HG02981 (cell line): ENCODE results near the gene TBC1D22A.

Experiments
- ATAC-seq: cut with Tn5 transposase; IDR thresholded peaks from one replicate; pipeline ENCODE4 v1.9.1; 2021; ENCODE audit warnings: mild to moderate bottlenecking, moderate library complexity; ENCODE audit not compliant: unreplicated experiment

The TBC1D22A gene

DNA sequence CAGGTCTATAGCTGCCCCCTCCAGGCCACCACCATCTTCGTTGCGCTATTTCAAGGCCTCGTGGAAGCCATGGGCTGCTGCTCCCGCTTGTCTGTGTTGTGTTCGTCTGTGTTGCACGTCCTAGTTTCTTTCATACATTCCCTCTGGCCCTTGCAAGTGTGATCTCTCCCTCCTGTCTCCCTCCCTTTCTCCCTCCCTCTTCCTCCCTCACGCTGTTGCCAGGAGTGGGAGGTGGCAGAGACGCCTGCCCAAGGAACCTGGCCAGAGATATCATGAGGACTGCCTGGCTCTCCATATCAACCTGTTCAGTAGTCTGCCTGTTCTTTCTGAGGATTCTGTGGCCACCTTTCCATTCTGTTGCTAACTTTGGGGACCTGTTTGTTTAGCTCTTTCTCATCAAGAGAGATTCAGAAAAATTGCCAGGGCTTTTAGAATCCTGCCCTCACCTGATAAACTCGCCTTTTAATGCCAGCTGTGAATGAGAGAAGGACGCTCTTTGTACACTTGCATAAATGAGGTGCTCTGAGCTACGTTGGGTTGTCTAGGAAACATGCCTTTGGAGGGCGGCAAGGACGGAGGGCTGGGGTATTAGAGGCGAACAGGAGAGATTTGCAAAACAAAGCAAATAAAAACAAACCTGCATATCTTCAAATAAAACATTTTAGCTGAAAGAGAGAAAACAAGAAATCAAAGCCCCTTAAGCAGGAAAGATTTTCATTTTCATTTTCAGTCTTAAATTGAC is 185.2 kb downstream of the TBC1D22A start:
- no peak for ATAC-seq

DNA sequence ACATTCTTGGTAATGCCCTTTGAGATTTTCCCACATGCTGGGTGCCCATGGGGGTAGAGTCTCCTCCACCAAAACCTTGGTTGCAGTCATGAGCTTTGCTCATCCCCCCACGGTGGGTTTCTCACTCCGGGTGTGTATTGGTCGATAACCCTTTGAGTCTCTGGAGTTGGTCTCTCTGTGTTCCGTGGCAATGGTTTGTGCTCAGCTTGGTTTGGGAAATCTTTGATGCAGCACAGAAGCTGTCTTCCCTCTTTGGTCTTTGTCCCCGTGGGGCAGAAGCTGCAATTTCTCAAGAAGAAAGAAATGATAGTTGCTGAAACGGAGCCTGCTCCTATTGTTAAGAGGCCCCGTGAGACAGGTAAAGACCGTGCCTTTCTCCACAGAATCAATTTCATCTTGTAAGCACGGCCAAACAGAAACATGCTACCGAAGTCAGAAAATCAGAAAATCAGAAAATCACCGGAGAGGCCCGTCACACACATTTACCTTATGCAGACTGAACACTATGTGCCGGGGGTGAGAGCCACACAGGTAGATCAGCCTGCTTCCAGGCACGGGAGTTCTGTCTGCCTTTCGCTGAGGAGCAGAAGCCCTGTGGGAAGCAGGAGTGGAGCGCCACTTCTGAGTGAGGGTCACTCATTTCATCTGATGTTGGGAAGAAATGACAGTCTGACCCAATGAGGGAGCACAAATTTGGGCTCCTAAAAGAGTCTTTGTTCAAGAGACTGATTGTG is 186.1 kb downstream of the TBC1D22A start:
- ATAC-seq: no peak

DNA sequence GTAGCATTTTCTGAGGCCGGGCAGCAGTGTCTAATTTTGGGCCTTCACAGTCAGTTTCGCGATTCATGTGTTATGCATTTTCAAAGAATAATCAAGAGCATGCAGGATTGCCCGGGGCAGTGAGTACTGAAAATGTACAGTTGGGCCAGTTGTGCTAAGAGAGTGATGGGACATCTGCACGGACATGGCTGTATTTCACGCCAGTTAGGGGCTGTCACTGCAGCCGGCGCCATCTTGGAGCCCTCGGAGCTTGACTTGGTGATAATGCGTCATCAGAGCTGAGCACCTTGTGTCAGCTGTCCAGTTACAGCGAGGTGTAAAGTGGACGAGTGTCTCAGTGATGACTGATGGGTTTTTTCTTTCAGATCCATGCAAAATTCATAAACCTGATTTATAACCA is 188.9 kb downstream of the TBC1D22A start:
- ATAC-seq: no peak

DNA sequence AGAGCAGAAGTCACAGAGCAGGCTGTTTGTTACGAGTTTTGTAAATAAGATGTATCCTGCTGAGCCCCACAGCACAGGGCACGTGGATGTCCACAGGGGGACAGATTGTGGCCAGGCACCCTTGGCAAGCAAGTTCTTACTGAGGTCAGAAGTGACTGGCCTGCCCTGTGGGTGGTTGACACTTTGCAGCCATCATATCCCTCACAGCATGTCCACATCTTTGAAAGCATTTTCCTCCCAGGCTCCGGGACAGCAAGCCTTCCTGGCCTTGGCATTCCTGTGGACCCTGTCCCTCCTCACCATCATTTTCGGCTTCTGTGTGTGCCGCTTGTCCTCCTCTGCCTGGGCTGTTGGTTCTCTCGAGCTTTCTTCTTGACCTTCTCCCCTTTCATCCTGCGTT is 189.5 kb downstream of the TBC1D22A start:
- no peak for ATAC-seq

DNA sequence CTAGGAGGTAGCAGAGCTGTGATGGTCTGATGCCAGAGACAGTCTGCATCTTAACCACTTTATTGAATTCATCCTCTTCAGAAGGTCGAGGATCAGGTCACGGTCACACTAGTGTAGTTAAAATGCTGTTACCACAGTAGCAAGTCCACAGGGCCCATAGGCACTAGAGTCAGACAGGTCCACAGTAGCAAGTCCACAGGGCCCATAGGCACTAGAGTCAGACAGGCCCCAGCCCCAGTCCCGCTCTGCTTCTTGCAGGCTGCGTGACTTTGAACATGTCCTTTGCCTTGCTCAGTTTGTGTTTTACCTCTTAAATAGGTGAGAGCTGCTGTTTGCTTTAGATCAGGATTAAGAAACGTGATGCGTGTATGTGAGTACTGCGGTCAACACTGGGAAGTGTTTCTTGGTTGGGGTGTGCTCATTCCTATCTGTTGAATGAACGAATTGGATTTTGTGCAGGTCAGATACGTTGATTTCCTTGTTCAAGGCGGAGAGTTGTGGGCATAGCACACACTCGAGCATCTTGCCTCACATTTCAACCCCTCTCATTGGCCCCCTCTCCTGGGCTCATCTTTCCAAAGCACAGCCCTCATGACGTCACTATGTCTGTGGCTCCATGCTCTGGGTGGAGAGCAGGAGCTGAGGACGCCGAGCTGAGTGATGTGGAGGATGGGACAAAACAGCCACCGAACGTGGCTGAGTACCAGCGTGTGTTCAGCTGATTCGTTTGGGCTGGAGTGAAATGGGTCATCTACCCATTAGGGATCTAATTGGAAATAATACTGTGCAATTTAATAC is 191.7 kb downstream of the TBC1D22A start:
- no peak for ATAC-seq

DNA sequence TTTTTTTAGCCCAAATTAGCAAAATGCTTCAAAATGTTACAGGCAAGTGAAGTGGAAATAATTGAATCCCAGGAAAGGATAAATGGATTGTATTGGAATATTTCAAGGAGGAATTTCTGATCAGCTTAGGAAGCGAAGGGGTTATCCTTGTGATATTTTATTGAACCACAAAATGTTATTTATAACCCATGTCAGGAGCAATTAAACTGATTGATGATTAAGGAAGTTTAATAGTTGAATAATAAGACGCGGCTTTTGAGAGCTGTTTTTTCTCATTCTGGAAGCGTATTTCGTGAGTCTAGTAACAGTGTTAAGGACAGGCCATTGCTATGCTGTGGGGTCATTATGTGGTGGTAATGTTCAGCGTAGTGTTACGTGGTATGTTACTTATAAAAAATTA is 192.3 kb downstream of the TBC1D22A start:
- no peak for ATAC-seq

DNA sequence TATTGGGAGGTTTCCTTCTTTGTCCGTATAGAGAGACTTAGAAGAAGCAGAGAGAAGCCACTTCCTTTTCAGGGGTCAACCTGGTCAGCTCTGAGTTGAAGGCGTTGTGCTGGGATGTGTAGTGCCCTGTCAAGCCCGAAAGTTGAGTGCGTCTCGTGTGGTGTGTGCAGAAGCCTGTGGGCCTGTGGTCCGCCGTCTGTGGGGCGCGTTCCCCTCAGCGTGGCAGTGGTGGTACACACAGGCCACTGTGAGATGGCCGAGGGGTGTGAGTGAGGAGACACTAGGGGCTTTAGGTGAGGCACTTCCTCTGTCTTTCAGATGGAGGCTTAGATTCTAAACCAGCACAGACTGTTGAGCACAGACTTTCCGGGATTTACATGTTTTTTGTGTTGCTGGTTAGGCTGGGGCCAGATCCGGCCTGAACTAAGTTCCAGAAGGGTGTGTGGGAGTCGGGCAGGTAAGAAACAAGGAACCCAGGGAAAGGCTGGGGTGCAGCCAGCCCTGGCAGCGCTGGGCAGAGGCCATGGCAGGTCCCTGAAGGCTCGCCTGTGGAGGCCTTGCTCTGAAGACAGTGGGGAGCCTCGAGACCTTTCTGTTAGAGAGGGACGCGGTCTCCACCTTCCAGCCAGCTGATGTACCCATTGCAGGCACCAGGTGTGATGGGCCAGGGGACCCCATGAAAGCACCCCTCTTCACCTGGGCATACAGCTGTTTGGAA is 194.2 kb downstream of the TBC1D22A start:
- ATAC-seq: no peak

DNA sequence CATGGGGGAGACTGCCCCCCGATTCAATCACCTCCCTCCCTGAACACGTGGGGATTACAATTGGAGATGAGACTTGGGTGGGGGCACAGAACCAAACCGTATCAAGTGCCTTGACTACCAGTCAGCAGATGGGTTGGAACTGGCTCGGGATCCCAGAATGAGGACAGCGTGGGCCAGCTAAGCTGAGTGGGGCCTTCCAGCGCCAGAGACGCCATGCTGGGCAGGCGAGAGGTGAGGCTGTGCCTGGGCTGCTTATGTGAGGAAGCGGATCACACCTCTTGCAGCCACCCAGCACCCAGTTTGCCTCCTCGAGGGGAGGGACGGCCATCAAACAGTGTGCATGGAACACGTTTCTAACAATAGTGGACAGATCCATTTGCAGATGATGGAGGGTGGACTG is 195.1 kb downstream of the TBC1D22A start:
- no peak for ATAC-seq

DNA sequence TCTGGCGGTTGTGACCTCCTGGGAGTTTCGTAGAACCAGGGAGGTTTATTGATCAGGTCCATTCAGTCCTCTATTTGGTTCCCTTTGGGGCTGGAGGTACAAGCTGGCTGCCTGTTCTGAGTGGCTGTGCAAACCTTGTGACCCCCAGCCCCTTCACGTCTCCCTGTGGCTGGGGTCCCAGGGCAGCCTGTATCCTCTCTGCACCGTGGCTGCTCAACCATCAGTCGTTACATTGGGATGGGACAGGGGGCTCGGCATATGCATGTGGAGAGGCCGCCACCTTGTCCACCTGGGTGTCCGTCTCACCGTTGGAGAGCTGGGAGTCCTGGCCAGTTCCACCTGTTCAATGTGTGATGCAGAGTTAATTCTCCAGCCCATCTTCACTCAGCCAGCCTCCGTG is 195.7 kb downstream of the TBC1D22A start:
- ATAC-seq: no peak

DNA sequence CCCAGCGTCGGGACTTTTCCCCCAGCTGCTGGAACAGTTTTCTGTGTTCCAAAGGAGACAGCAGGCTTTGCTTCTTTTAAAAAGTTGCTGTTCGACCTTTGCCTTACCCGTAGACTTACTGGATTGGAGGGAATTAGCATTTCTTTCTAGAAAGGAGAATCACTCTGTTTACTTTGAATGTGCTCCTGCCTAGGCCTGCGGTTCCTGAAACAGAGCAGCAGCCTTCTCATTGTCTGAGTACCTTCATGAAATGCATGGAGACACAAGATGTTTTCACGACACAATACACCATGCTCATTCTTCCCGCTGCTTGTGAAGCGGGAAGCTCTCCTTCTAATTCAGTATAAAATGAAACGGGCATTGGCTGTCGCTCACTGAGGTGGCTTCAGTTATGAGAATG is 196.2 kb downstream of the TBC1D22A start:
- ATAC-seq: no peak

DNA sequence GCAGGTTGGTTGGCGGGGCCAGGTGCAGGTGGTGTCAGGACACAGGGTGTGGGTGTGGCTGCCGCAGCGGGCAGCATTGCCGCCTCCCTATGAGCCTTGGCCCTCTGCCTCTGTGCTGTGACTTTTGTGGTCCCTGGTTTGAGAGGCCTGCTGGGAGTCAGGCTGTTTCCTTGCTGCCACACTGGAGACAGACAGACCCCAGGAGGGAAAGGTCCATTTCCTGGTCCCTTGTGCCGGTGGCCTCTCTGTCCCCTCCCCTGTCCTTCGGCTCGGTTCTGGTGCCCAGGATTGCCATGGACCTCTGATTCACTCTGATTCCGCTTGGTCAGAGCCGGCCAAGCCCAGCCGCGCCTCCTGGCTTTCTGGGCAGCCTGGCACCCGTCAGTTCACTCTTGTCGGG is 196.9 kb downstream of the TBC1D22A start:
- no peak for ATAC-seq

DNA sequence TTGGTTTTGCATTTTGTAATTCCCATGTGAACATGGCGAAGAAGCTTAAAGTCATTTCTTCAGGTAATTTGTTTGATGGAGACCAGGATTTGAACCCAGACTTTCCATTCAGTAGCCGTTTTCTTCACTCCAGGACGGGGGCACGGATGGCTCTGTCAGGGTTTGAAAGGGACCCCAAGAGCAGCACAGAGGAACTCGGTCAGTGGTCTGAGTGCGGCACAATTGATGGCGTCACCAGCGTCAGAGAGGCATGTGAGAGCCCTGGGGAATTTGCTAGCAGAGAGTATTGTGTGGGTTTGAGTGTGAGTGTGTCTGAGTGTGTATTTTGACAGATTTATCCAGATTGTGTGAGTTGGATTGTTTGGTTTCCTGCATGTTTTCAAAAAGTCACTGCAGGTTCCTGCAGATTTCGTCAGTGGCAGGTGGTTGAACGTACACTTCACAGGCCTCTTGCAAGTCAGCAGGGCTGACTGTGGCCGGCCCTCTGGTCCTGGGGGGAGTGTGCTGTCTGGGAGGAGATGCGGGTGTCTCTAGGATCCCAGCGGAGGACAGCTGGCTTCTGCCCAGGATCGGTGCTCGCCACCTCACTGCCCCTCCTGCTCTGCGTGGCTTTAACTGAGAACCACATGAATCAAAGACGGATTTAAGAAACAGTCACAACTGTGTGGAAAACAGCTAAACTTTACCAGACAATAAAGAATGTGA is 199.3 kb downstream of the TBC1D22A start:
- ATAC-seq: no peak

DNA sequence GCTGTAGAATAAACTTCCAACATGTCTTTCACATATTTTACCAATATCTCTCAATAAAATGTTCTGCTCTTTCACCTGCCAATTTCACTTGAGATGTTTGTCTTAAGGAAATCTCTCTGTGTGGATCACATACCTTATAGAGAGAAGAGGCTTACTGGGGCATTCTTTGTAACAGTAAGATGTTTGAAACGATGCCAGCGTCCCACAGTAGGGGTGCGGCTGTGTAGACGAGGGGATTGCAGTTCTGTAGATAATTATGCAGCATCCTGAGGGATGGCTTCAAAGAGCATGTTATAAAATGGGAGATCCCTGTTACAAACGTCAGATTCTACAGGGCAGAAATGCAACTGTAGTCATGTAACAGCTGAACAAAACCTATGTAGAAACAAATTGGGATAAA is 200.0 kb downstream of the TBC1D22A start:
- ATAC-seq: no peak

DNA sequence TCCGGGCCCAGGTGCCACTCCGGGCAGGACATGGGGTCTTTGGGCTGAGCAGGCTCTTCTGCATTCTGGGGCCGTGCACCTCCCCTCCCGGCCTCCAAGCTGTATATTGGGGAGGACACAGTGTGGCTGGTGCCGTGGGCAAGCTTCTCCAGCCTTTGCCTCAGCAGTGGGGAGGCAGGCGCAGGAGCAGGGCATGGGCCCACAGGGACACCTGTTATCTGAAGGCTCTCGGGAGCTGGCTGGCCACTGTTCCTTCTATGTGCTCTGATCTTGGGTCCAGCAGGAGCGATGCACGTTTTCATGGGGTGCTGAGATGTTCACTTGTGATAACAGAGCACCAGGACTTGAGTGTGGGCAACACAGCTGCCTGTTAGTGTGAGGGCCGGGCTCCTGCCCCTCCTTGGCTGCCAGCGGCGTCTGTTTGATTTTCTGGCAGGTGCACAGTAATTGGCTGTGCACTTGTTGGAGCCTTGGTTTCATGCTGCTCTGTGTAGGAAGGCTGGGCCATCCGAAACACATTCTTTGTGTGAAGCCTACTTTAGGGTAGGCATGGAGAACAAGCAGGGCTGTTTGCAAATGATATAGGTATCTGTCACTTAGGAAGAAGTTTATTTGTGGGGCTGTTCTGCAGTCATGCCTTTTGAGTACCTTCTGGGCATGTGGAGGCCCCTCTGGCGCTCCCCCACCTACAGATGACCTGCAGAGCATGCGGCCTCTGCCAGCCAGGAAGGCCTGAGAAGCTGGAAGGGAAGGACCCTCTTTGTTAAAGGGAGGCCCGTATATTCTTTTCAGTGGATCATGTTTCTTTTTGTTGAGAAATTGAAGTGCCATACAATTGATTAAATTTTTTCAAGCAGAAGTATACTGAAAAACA is 201.5 kb downstream of the TBC1D22A start:
- no peak for ATAC-seq

DNA sequence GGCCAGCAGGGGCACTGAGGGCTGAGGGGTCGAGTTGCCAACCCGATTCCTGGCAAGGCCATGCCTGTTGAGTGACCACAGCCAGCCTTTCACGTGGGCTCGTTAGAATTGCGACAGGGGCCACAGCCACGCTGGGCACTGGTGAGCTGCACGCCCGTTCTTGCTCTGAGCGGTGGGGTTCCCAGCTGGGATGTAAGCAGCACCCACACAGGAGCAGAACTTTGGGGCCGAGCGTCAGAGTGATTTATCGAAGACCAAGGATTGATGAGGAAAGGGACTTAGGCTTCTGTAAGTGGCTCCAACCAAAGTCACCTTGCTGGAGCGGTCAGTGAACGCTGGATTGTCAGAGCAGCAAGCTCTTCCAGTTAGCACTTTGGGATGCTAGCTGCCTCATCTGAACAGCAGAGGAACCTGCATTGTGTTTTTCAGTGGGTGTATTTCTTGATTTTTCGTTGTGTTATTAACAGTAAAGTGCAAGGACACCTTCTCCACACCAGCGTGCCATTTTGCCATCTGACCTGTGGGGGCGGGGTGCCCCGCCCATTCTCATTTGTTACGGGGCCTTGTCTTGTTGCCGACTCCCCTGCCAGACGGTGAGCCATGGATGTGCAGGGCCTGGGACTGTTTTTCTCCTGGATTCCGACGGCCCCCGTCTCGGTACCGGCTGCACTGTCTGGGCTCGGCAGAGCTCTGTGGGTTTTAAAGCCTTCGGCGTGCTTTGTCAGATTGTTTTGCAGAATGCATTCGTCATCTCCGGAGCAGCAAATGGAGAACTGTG is 202.5 kb downstream of the TBC1D22A start:
- no peak for ATAC-seq

DNA sequence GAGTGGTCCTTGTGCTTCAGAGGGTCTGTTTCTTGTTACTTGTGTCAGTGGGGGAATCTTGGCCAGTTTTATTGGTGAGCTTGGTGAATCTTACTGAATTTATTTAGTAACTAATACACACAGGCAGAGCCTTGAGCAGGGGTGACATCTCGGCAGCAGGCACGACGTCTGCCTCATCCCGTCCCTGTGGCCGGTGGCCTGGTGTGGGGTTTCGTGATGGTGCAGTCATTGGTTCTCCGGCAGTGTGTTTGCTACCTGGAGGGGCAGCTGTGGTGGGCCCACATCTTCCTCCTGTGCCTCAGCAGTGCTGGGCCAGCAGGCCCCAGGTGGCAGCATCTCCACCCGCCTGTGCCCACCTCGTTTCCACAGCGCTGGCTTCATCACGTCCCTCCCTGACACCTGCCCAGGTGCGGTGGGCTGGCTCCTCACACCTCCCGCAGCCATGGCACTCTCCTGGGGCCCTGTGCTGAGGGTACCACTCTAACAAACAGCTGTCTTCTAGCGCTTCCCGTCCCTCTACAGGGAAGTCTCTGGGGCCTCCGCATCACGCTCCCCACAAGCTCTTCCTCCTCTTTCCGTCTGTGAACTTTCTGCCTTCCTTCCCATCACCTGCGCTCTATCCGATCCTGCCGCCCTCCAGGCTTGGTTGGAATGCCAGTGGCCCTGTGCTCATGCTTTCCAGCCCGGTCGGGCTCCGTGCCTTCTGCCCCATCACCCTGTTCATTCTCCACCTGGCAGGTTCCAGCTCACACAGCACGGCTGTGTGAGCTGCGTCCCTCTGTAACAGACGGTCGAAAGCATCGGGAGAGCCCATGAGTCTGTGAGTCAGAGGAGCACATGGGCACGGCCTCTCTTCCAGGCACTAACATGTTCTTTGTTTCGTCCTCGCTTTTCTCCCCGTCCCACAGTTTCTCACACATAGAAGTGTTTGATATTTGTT is 203.4 kb downstream of the TBC1D22A start:
- ATAC-seq: no peak

DNA sequence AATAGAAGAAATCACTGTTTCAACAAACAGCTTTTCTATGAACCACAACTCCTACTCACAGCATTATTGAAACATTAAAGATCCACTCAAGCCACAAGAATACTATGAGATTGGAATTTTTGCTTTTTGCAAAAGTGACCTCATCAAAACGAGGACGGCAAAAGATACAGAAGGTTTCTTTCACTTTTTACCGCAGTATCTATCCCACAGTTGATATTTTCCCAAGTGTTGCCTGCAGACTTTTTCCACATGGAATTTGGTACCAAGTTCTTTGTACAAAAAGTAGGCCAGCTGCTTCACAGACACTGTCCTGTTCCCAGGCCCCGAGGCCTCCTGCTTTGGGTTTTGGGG is 204.0 kb downstream of the TBC1D22A start:
- no peak for ATAC-seq

DNA sequence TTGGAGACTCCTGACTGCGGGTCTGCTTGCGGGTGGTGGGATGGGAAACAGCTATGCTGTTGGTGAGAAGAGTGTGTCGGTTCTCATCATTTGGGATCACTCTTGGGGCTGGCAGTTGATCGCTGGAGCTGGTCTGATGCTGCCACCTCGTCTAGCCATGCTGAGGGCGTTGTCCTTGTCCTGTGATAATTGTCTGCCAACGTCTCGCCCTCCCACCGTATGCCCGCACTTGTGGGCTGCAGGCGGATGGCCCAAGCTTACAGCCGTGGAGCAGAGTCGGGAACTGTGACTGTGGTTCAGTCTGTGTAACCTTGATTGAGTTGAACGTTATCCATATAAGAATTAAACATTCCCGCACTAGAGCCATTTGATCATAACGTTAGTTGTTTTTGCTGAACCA is 204.4 kb downstream of the TBC1D22A start:
- no peak for ATAC-seq
